HL-60 (cell line): ENCODE results near the gene LIPC.

ENCODE experiments used
- DNase-seq, 2 experiments: peaks; one replicate each; pipeline ENCODE4 v3.0.0-alpha.2; 2010 to 2020; ENCODE audit warnings: low read depth in 1 of 2, low spot score in 1 of 2
- H3K27ac ChIP-seq: fragments of 250-450 bp; sonication (Bioruptor Pico); replicated peaks from 2 replicates; pipeline ENCODE4 v1.5.1; 2020; ENCODE audit warnings: mild to moderate bottlenecking, moderate library complexity
- H3K27me3 ChIP-seq: fragments of 250-450 bp; sonication (Bioruptor Pico); 2 replicates; pipeline ENCODE4 v1.5.1; 2021; ENCODE audit warnings: mild to moderate bottlenecking, moderate library complexity; ENCODE audit not compliant: insufficient read depth, poor library complexity, severe bottlenecking
- H3K4me3 ChIP-seq: replicated peaks from 2 replicates; pipeline ENCODE4 v1.5.1; 2011; ENCODE audit warnings: mild to moderate bottlenecking, control low read depth, low read length; ENCODE audit not compliant: insufficient read depth
- CTCF ChIP-seq: IDR thresholded peaks from one replicate; pipeline ENCODE4 v1.5.1; 2011; ENCODE audit warnings: low read length, control low read depth, inconsistent platforms; ENCODE audit not compliant: insufficient read depth
- GABPA ChIP-seq: IDR thresholded peaks from 2 replicates; pipeline ENCODE4 v1.6.1; 2012; ENCODE audit warnings: low read depth
- POLR2AphosphoS5 ChIP-seq: IDR thresholded peaks from 2 replicates; pipeline ENCODE4 v1.6.1; 2012; ENCODE audit warnings: low read depth
- SPI1 ChIP-seq: IDR thresholded peaks from 2 replicates; pipeline ENCODE4 v1.6.1; 2012; ENCODE audit warnings: low read depth, mild to moderate bottlenecking, borderline replicate concordance
- TF ChIP-seq, protein P1 (sequence below): IDR thresholded peaks from 2 replicates; pipeline ENCODE4 v1.6.1; 2012; ENCODE audit warnings: low read depth; ENCODE audit not compliant: insufficient replicate concordance

Gene LIPC

DNA sequence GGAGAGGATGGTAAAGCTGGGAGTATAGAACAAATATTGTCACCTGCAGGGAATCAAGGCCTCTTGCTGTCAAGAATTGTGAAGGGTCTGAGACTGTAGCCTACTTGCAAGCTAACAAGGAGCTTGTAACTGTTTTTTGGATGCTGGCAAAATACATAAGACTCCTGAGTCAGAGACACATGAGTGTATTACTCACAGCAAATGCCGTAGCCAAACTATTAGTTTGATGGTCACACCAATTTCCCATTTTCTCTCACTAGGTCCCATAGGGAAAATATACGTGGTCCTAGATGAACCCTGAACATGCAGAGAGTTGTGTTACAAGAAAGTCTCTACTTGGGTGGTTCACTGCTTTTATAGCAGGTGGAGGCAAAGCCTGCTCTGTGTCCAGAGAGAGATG, 44.7 kb upstream of the LIPC start:
- no peak for DNase-seq
- no peak for TF ChIP-seq GABPA
- TF ChIP-seq SPI1, result no peak
- no peak for TF ChIP-seq CTCF
- TF ChIP-seq POLR2AphosphoS5, result no peak
- TF ChIP-seq, protein P1, sequence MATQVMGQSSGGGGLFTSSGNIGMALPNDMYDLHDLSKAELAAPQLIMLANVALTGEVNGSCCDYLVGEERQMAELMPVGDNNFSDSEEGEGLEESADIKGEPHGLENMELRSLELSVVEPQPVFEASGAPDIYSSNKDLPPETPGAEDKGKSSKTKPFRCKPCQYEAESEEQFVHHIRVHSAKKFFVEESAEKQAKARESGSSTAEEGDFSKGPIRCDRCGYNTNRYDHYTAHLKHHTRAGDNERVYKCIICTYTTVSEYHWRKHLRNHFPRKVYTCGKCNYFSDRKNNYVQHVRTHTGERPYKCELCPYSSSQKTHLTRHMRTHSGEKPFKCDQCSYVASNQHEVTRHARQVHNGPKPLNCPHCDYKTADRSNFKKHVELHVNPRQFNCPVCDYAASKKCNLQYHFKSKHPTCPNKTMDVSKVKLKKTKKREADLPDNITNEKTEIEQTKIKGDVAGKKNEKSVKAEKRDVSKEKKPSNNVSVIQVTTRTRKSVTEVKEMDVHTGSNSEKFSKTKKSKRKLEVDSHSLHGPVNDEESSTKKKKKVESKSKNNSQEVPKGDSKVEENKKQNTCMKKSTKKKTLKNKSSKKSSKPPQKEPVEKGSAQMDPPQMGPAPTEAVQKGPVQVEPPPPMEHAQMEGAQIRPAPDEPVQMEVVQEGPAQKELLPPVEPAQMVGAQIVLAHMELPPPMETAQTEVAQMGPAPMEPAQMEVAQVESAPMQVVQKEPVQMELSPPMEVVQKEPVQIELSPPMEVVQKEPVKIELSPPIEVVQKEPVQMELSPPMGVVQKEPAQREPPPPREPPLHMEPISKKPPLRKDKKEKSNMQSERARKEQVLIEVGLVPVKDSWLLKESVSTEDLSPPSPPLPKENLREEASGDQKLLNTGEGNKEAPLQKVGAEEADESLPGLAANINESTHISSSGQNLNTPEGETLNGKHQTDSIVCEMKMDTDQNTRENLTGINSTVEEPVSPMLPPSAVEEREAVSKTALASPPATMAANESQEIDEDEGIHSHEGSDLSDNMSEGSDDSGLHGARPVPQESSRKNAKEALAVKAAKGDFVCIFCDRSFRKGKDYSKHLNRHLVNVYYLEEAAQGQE, result no peak
- no peak overlapping the region for H3K27ac ChIP-seq
- no peaks in the 10 kb centered on the region for H3K27me3 ChIP-seq
- no peak overlapping the region for H3K4me3 ChIP-seq

DNA sequence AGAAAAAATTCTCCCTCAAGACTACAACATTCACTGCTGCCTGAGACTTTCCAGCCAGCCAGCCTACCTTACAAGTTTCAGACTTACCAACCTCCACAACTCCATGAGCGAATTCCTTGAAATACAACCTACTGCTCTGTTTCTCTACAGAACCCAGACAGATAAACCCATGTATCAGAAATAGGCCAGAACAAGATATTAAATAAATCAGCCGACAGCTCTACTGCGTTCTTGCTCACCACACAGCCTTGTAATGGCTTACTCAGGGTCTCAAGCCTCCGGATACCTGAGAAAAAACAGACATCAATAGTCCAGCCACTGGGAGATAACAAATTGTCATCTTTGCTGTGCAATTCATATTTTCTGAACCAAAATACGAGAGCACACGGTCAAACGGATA, 43.6 kb upstream of the LIPC start:
- Histone ChIP-seq H3K27ac (no peak overlapping the region), H3K27me3 (no peaks in the 10 kb centered on the region), H3K4me3 (no peak overlapping the region)
- no peak for DNase-seq
- TF ChIP-seq POLR2AphosphoS5 (no peak), GABPA (no peak), CTCF (no peak), SPI1 (no peak)
- TF ChIP-seq, protein P1, result no peak

GRCh38 chr15:58390118-58390517, 41.7 kb upstream of the LIPC start:
- no peak for TF ChIP-seq GABPA
- TF ChIP-seq, protein P1, result no peak
- TF ChIP-seq SPI1, result no peak
- TF ChIP-seq POLR2AphosphoS5, result no peak
- no peak for TF ChIP-seq CTCF
- no peak overlapping the region for H3K27ac ChIP-seq
- H3K27me3 ChIP-seq, result no peaks in the 10 kb centered on the region
- no peak overlapping the region for H3K4me3 ChIP-seq
- no peak for DNase-seq
